IMR-90 (cell line): Measurements from ENCODE around the gene NEO1. TPM values are rescaled to one million over a fixed set of nuclear protein-coding genes. Genes with fewer than 3 reads are reported as not detected.

Experiments used
- ATAC-seq: fragments of 200-7000 bp; cut with Tn5 transposase; 2 replicates; pipeline ENCODE4 v1.9.1; 2020; ENCODE audit warnings: low read depth, mild to moderate bottlenecking, moderate library complexity
- BruUV-seq: library from RNA; stranded (reverse); fragments of 400-500 nt; replicated peaks from 2 replicates; lab custom pipeline; 2021; lab: Mats Ljungman, UMichigan
- CTCF ChIA-PET: fragments of 300-600 bp; formaldehyde crosslinking; extraction: SDS; loops from one replicate; lab custom pipeline; 2021; ENCODE audit warnings: antibody characterized with exemption; lab: Yijun Ruan, JAX
- POLR2A ChIA-PET: fragments of 300-600 bp; sonication (Branson Sonifier 250); formaldehyde crosslinking; loops from one replicate; lab custom pipeline; 2022; ENCODE audit warnings: antibody characterized with exemption; ENCODE audit not compliant: unreplicated experiment; lab: Charles Lee
- DNase-seq: peaks from one replicate; pipeline ENCODE4 v3.0.0; 2013
- H2AFZ ChIP-seq: replicated peaks from 2 replicates; pipeline ENCODE3; 2013; ENCODE audit warnings: low read length, mild to moderate bottlenecking; ENCODE audit not compliant: poor library complexity
- H2AK5ac ChIP-seq: 2 replicates; pipeline ENCODE4 v1.6.1; 2013; ENCODE audit warnings: low read depth, low read length, inconsistent platforms
- H2AK9ac ChIP-seq: replicated peaks from 2 replicates; pipeline ENCODE3; 2013; ENCODE audit warnings: mild to moderate bottlenecking, low read depth, low read length, moderate library complexity; ENCODE audit not compliant: poor library complexity
- H2BK120ac ChIP-seq: 2 replicates; pipeline ENCODE4 v1.6.1; 2013; ENCODE audit warnings: low read depth, low read length, inconsistent platforms
- H2BK15ac ChIP-seq: 3 replicates; pipeline ENCODE4 v1.6.1; 2013; ENCODE audit warnings: low read depth, low read length, inconsistent platforms
- H2BK20ac ChIP-seq: 2 replicates; pipeline ENCODE4 v1.6.1; 2013; ENCODE audit warnings: low read depth, mild to moderate bottlenecking, inconsistent platforms, low read length, moderate library complexity
- H2BK5ac ChIP-seq: 2 replicates; pipeline ENCODE4 v1.6.1; 2013; ENCODE audit warnings: mild to moderate bottlenecking, low read depth, low read length, inconsistent platforms; ENCODE audit not compliant: poor library complexity, severe bottlenecking
- H3K14ac ChIP-seq: replicated peaks from 2 replicates; pipeline ENCODE4 v1.6.1; 2013; ENCODE audit warnings: low read depth, low read length, inconsistent platforms
- H3K18ac ChIP-seq: 2 replicates; pipeline ENCODE4 v1.6.1; 2013; ENCODE audit warnings: low read depth, low read length, control low read depth
- H3K23ac ChIP-seq: 2 replicates; pipeline ENCODE4 v1.6.1; 2013; ENCODE audit warnings: low read depth, low read length, inconsistent platforms
- H3K27ac ChIP-seq: 2 replicates; pipeline ENCODE4 v1.5.1; 2013; ENCODE audit warnings: mild to moderate bottlenecking, control low read depth, low read length; ENCODE audit not compliant: insufficient read depth
- H3K27me3 ChIP-seq: 2 replicates; pipeline ENCODE4 v1.6.1; 2013; ENCODE audit warnings: low read length; ENCODE audit not compliant: control insufficient read depth, insufficient read depth
- H3K36me3 ChIP-seq: 2 replicates; pipeline ENCODE4 v1.6.1; 2013; ENCODE audit warnings: low read length, mixed read lengths; ENCODE audit not compliant: control insufficient read depth, insufficient read depth
- H3K4ac ChIP-seq: 2 replicates; pipeline ENCODE4 v1.6.1; 2013; ENCODE audit warnings: low read depth, low read length, inconsistent platforms
- H3K4me1 ChIP-seq: 2 replicates; pipeline ENCODE4 v1.6.1; 2013; ENCODE audit warnings: low read length, mixed read lengths; ENCODE audit not compliant: control insufficient read depth, insufficient read depth
- H3K4me2 ChIP-seq: 2 replicates; pipeline ENCODE4 v1.6.1; 2013; ENCODE audit warnings: low read depth, mild to moderate bottlenecking, control low read depth, low read length, moderate library complexity
- H3K4me3 ChIP-seq: 2 replicates; pipeline ENCODE4 v1.5.1; 2013; ENCODE audit warnings: low read depth, mild to moderate bottlenecking, control low read depth, low read length, moderate library complexity; ENCODE audit not compliant: insufficient read depth
- H3K56ac ChIP-seq: 2 replicates; pipeline ENCODE4 v1.6.1; 2013; ENCODE audit warnings: low read length, inconsistent platforms; ENCODE audit not compliant: insufficient read depth; ENCODE audit errors: extremely low read depth
- H3K79me1 ChIP-seq, 2 experiments: 2 replicates each; pipeline ENCODE4 v1.6.1; 2013; ENCODE audit warnings: low read length in 2 of 2, inconsistent platforms in 1 of 2, low read depth in 1 of 2
- H3K9ac ChIP-seq: 2 replicates; pipeline ENCODE4 v1.6.1; 2013; ENCODE audit warnings: low read depth, low read length, control low read depth
- H3K9me1 ChIP-seq: 2 replicates; pipeline ENCODE4 v1.6.1; 2013; ENCODE audit warnings: low read length, inconsistent platforms; ENCODE audit not compliant: insufficient read depth
- H3K9me3 ChIP-seq: 2 replicates; pipeline ENCODE4 v1.6.1; 2013; ENCODE audit warnings: low read length; ENCODE audit not compliant: control insufficient read depth, insufficient read depth
- H4K20me1 ChIP-seq: 2 replicates; pipeline ENCODE4 v1.6.1; 2013; ENCODE audit warnings: low read length, inconsistent platforms; ENCODE audit not compliant: insufficient read depth
- H4K5ac ChIP-seq: 2 replicates; pipeline ENCODE4 v1.6.1; 2013; ENCODE audit warnings: mild to moderate bottlenecking, low read depth, low read length, control low read depth
- H4K8ac ChIP-seq, 2 experiments: 2 replicates each; pipeline ENCODE4 v1.6.1; 2013; ENCODE audit warnings: low read depth in 2 of 2, low read length in 2 of 2, control low read depth in 1 of 2, inconsistent platforms in 1 of 2
- H4K91ac ChIP-seq: 2 replicates; pipeline ENCODE4 v1.6.1; 2013; ENCODE audit warnings: low read depth, low read length, inconsistent platforms; ENCODE audit not compliant: insufficient read depth
- BHLHE40 ChIP-seq: fragments of 150-350 bp; IDR thresholded peaks from 2 replicates; pipeline ENCODE4 v1.6.1; 2016; ENCODE audit warnings: mild to moderate bottlenecking, low read depth, low read length
- CEBPB ChIP-seq: IDR thresholded peaks from 2 replicates; pipeline ENCODE4 v1.6.1; 2012; ENCODE audit warnings: low read depth, low read length, improper control_type of control experiment
- CHD1 ChIP-seq: IDR thresholded peaks from 2 replicates; pipeline ENCODE4 v1.6.1; 2012; ENCODE audit warnings: low read depth, low read length, improper control_type of control experiment
- ELK1 ChIP-seq: fragments of 150-350 bp; IDR thresholded peaks from 2 replicates; pipeline ENCODE4 v1.6.1; 2016; ENCODE audit warnings: low read depth, mild to moderate bottlenecking, low read length, moderate library complexity, borderline replicate concordance
- FOS ChIP-seq: fragments of 150-350 bp; IDR thresholded peaks from 2 replicates; pipeline ENCODE4 v1.6.1; 2016; ENCODE audit warnings: low read depth, low read length
- MAFK ChIP-seq: IDR thresholded peaks from 2 replicates; pipeline ENCODE4 v1.6.1; 2012; ENCODE audit warnings: low read depth, low read length, improper control_type of control experiment
- MAZ ChIP-seq: IDR thresholded peaks from 2 replicates; pipeline ENCODE4 v1.6.1; 2012; ENCODE audit warnings: low read depth, mild to moderate bottlenecking, low read length, improper control_type of control experiment, moderate library complexity, borderline replicate concordance
- NFE2L2 ChIP-seq: fragments of 150-350 bp; IDR thresholded peaks from 2 replicates; pipeline ENCODE4 v1.6.1; 2016; ENCODE audit warnings: low read depth, mild to moderate bottlenecking, low read length
- POLR2A ChIP-seq: IDR thresholded peaks from 2 replicates; pipeline ENCODE4 v1.6.1; 2012; ENCODE audit warnings: mild to moderate bottlenecking, low read depth, low read length
- RAD21 ChIP-seq: IDR thresholded peaks from 2 replicates; pipeline ENCODE4 v1.6.1; 2012; ENCODE audit warnings: low read length, improper control_type of control experiment
- RCOR1 ChIP-seq: IDR thresholded peaks from 2 replicates; pipeline ENCODE4 v1.6.1; 2012; ENCODE audit warnings: mild to moderate bottlenecking, low read length, improper control_type of control experiment; ENCODE audit not compliant: insufficient replicate concordance
- RFX5 ChIP-seq: IDR thresholded peaks from 2 replicates; pipeline ENCODE4 v1.8.0; 2012; ENCODE audit warnings: low read depth, mild to moderate bottlenecking, low read length, moderate library complexity
- SMC3 ChIP-seq: fragments of 150-350 bp; IDR thresholded peaks from 2 replicates; pipeline ENCODE4 v1.6.1; 2016; ENCODE audit warnings: low read depth, mild to moderate bottlenecking, antibody characterized with exemption, low read length, moderate library complexity
- WGBS, 2 experiments: methylation state at CpG; one replicate each; pipeline versions ENCODE4 v1.1.5 to v1.1.7; 2013; ENCODE audit warnings: missing lambda C conversion rate in 2 of 2; ENCODE audit not compliant: insufficient read length in 1 of 2; ENCODE audit errors: extremely low coverage in 2 of 2; 5-methylcytosine and 5-hydroxymethylcytosine counted together
- dilution Hi-C: fragments of 300-500 bp; cut with HindIII; formaldehyde crosslinking; loops from one replicate; pipeline ENCODE4 v1.14.3; 2018; ENCODE audit warnings: low sequenced_read_pairs; ENCODE audit not compliant: unreplicated experiment
- in situ Hi-C: fragments of 300-500 bp; cut with MboI; formaldehyde crosslinking; loops from 3 replicates; pipeline ENCODE4 v1.14.3; 2019; ENCODE audit warnings: low sequenced_read_pairs, inconsistent platforms, mixed read lengths
- intact Hi-C: fragments of 100-400 bp; cut with micrococcal nuclease; formaldehyde crosslinking; loops from 2 replicates; pipeline ENCODE4 v1.10.0; 2022
- polyA plus RNA-seq, 3 experiments: library from polyadenylated mRNA; depleted of rRNA; stranded (reverse); fragments of >200 nt; gene quantifications; 2 replicates each; pipeline ENCODE4 v1.2.3, GENCODE V29; 2012; ENCODE audit warnings: low replicate concordance in 1 of 3
- total RNA-seq: library from RNA; depleted of rRNA; stranded (reverse); fragments of >200 nt; gene quantifications from 2 replicates; pipeline ENCODE4 v1.2.3, GENCODE V29; 2012

NEO1 gene
- total and polyA plus RNA-seq, 2 of the 4 experiments (the other 2 are of a cell fraction) = 16.3 to 18.5 TPM

GRCh38 chr15:73046073-73046472 lies 6.2 kb upstream of the NEO1 start:
- Histone ChIP-seq H3K79me1 (no peaks in the 10 kb centered on the region), H3K14ac (no peak overlapping the region), H3K4me2 (no peak overlapping the region), H3K4me1 (no peaks in the 10 kb centered on the region), H4K91ac (no peak overlapping the region), H3K9me1 (no peaks in the 10 kb centered on the region), H3K9me3 (no peaks in the 10 kb centered on the region), H3K9ac (no peak overlapping the region), H3K23ac (no peak overlapping the region), H3K27me3 (peaks cover 7% of the 10 kb centered on the region), H3K18ac (no peak overlapping the region), H4K5ac (no peak overlapping the region), H3K4me3 (no peak overlapping the region), H3K27ac (no peak overlapping the region), H4K20me1 (no peaks in the 10 kb centered on the region), H2AFZ (no peak overlapping the region), H2BK20ac (no peak overlapping the region), H2BK15ac (no peak overlapping the region), H3K36me3 (no peaks in the 10 kb centered on the region), H3K4ac (no peak overlapping the region), H2AK9ac (no peak overlapping the region), H2BK120ac (no peak overlapping the region), H4K8ac (no peak overlapping the region), H3K56ac (no peak overlapping the region), H2BK5ac (no peak overlapping the region), H2AK5ac (no peak overlapping the region)
- in situ Hi-C loops (no loop called here), dilution Hi-C loops (no loop called here), intact Hi-C loops (no loop called here)
- no peak for TF ChIP-seq MAFK
- no peak for TF ChIP-seq BHLHE40
- no peak for TF ChIP-seq RCOR1
- TF ChIP-seq RFX5 = no peak
- no peak for TF ChIP-seq SMC3
- TF ChIP-seq ELK1 = no peak
- no peak for TF ChIP-seq MAZ
- no peak for TF ChIP-seq POLR2A
- no peak for TF ChIP-seq CEBPB
- TF ChIP-seq FOS = no peak
- no peak for TF ChIP-seq RAD21
- TF ChIP-seq CHD1 = no peak
- TF ChIP-seq NFE2L2 = no peak
- CTCF ChIA-PET = no interaction called here
- POLR2A ChIA-PET = no interaction called here
- WGBS, 2 experiments = 45% methylated on average over 4 of the region's 5 CpGs; no CpG with 5 or more reads in 1 of the 2 experiments
- DNase-seq (no peak), ATAC-seq (no peak)
- no TSS peak for BruUV-seq
